Right lung (tissue), 10 donors: ENCODE results near the gene BATF. TPM values are rescaled to one million over a fixed set of nuclear protein-coding genes. Genes with fewer than 3 reads are reported as not detected.
"Not testable (repeated sequence)": the region's sequence is repeated elsewhere in the genome, so short reads cannot be mapped to it uniquely, and the experiment has no call there.

ENCODE experiments used
- DNase-seq, 2 donors: peaks; one replicate each; pipeline ENCODE4 v3.0.0-alpha.2; 2013
- long read RNA-seq, 8 donors: transcript quantifications; one replicate each; lab custom pipeline, GENCODE V29; 2026
- polyA plus RNA-seq, 5 donors: library from polyadenylated mRNA; unstranded; fragments of 120-200 nt; gene quantifications; one replicate each; pipeline versions ENCODE4 v1.2.1 to v1.2.3, GENCODE V29; 2013; ENCODE audit warnings: inconsistent platforms in 1 of 5, low replicate concordance in 1 of 5; ENCODE audit not compliant: insufficient read length in 5 of 5, insufficient read depth in 1 of 5

The BATF gene
- polyA plus RNA-seq, result under 1 TPM; 0.45 to 0.90 (median 0.71) TPM
- long read RNA-seq, donor 1, result 0 reads
- long read RNA-seq, donor 2, partial matches to known transcripts, result 0 of 1 reads
- long read RNA-seq, donor 2, other reads (novel, unspliced or antisense), result 0 of 1 reads
- long read RNA-seq, donor 3, result 0 reads
- long read RNA-seq, donor 4, result 0 reads
- long read RNA-seq, donor 5, partial matches to known transcripts, result 0 of 1 reads
- long read RNA-seq, donor 5, other reads (novel, unspliced or antisense), result 0 of 1 reads
- long read RNA-seq, donor 6, partial matches to known transcripts, result 0 of 1 reads
- long read RNA-seq, donor 6, other reads (novel, unspliced or antisense), result 0 of 1 reads
- long read RNA-seq, donor 7, result 0 reads
- long read RNA-seq, donor 8, result 0 reads

GRCh38 chr14:75522224-75522982 is at the start of gene BATF:
Gene BATF (plus strand): TSS chr14:75522469. CDS start chr14:75522683, 214 bp downstream.
- no peak for DNase-seq

- not testable (repeated sequence) for DNase-seq
Observed at GRCh38 chr14:75474127-75474526, 48.1 kb upstream of the BATF start.

- DNase-seq, result no peak
Observed at GRCh38 chr14:75476274-75476995, 45.8 kb upstream of the BATF start.

- DNase-seq, result no peak
Observed at GRCh38 chr14:75477881-75478280, 44.4 kb upstream of the BATF start.

- no peak for DNase-seq
Observed at GRCh38 chr14:75479770-75480600, 42.3 kb upstream of the BATF start.

GRCh38 chr14:75482366-75482765 is 39.9 kb upstream of the BATF start:
- no peak for DNase-seq

GRCh38 chr14:75484711-75485429 is 37.4 kb upstream of the BATF start:
- DNase-seq, result no peak

- no peak for DNase-seq
Observed at GRCh38 chr14:75486318-75486717, 36.0 kb upstream of the BATF start.

- no peak for DNase-seq
Observed at GRCh38 chr14:75487155-75487671, 35.1 kb upstream of the BATF start.

GRCh38 chr14:75489480-75489837 is 32.8 kb upstream of the BATF start:
- no peak for DNase-seq

GRCh38 chr14:75491376-75491978 is 30.8 kb upstream of the BATF start:
- DNase-seq, result no peak

GRCh38 chr14:75492832-75493591 is 29.3 kb upstream of the BATF start:
- no peak for DNase-seq

- no peak for DNase-seq
Observed at GRCh38 chr14:75493592-75494087, 28.6 kb upstream of the BATF start.

GRCh38 chr14:75494896-75495295 is 27.4 kb upstream of the BATF start:
- no peak for DNase-seq

- no peak for DNase-seq
Observed at GRCh38 chr14:75495399-75495798, 26.9 kb upstream of the BATF start.

- no peak for DNase-seq
Observed at GRCh38 chr14:75495882-75496281, 26.4 kb upstream of the BATF start.

- DNase-seq, result no peak
Observed at GRCh38 chr14:75496755-75497154, 25.5 kb upstream of the BATF start.

- no peak for DNase-seq
Observed at GRCh38 chr14:75497191-75497590, 25.1 kb upstream of the BATF start.

- DNase-seq, result no peak
Observed at GRCh38 chr14:75497701-75498100, 24.6 kb upstream of the BATF start.
